HEK293 (cell line): ENCODE results near the gene CNOT9.

Experiments used
- CTCF ChIA-PET: fragments of 350-600 bp; formaldehyde crosslinking; extraction: SDS; loops from one replicate; lab custom pipeline; 2021; ENCODE audit warnings: antibody characterized with exemption; lab: Yijun Ruan, JAX
- POLR2A ChIA-PET: fragments of 300-600 bp; formaldehyde crosslinking; extraction: SDS; loops from one replicate; lab custom pipeline; 2020; ENCODE audit warnings: antibody characterized with exemption, inconsistent platforms; lab: Yijun Ruan, JAX
- H3K27ac ChIP-seq: fragments of 200-500 bp; sonication (Bioruptor generic); 2 replicates; pipeline ENCODE4 v1.5.1; 2014; ENCODE audit warnings: low read depth, low read length, control low read depth, inconsistent platforms; ENCODE audit errors: extremely low read depth
- H3K36me3 ChIP-seq, 2 experiments: fragments of 200-500 bp in 1 of 2; sonication (Bioruptor generic) in 1 of 2; 1 replicate in 1 of 2; 2 replicates in 1 of 2; pipeline ENCODE4 v1.5.1; 2014 to 2017; ENCODE audit warnings: inconsistent platforms in 2 of 2, low read length in 2 of 2; ENCODE audit not compliant: control insufficient read depth in 2 of 2, insufficient read depth in 1 of 2
- H3K4me1 ChIP-seq: fragments of 200-500 bp; sonication (Bioruptor generic); 2 replicates; pipeline ENCODE4 v1.5.1; 2014; ENCODE audit warnings: mild to moderate bottlenecking, low read length, inconsistent platforms; ENCODE audit not compliant: control insufficient read depth, insufficient read depth
- H3K4me3 ChIP-seq: 2 replicates; pipeline ENCODE4 v1.5.1; 2011; ENCODE audit warnings: low read depth, mild to moderate bottlenecking, control low read depth, low read length, moderate library complexity
- H3K9me3 ChIP-seq: fragments of 200-500 bp; sonication (Bioruptor generic); 2 replicates; pipeline ENCODE4 v1.5.1; 2014; ENCODE audit warnings: low read depth, low read length, inconsistent platforms; ENCODE audit not compliant: control insufficient read depth, insufficient read depth
- BCL11B ChIP-seq: fragments of 450-650 bp; formaldehyde crosslinking; IDR thresholded peaks from 2 replicates; pipeline ENCODE4 v1.5.1; 2016; ENCODE audit warnings: low read depth, missing biosample characterization, missing genetic modification characterization
- IKZF3 ChIP-seq: fragments of 450-650 bp; IDR thresholded peaks from 2 replicates; pipeline ENCODE4 v1.5.0; 2018; ENCODE audit warnings: missing biosample characterization, mild to moderate bottlenecking, missing genetic modification characterization, moderate library complexity
- KLF10 ChIP-seq: fragments of 450-650 bp; IDR thresholded peaks from 2 replicates; pipeline ENCODE4 v1.5.1; 2018; ENCODE audit warnings: missing biosample characterization, mild to moderate bottlenecking, missing genetic modification characterization
- KLF16 ChIP-seq: fragments of 450-650 bp; formaldehyde crosslinking; IDR thresholded peaks from 2 replicates; pipeline ENCODE4 v1.5.1; 2017; ENCODE audit warnings: missing biosample characterization, missing genetic modification characterization
- KLF8 ChIP-seq: fragments of 450-650 bp; formaldehyde crosslinking; IDR thresholded peaks from 2 replicates; pipeline ENCODE4 v1.5.1; 2016; ENCODE audit warnings: missing biosample characterization, missing genetic modification characterization
- PRDM1 ChIP-seq: fragments of 450-650 bp; formaldehyde crosslinking; IDR thresholded peaks from 2 replicates; pipeline ENCODE4; 2016; ENCODE audit warnings: missing biosample characterization, missing genetic modification characterization
- REPIN1 ChIP-seq: fragments of 450-650 bp; formaldehyde crosslinking; IDR thresholded peaks from 2 replicates; pipeline ENCODE4 v1.5.1; 2017; ENCODE audit warnings: missing biosample characterization, missing genetic modification characterization, low read depth
- SETDB1 ChIP-seq: IDR thresholded peaks from one replicate; pipeline ENCODE4 v1.6.1; 2017; ENCODE audit warnings: mild to moderate bottlenecking, low read length, moderate library complexity, mixed read lengths; ENCODE audit not compliant: insufficient read length
- YY2 ChIP-seq: fragments of 450-650 bp; formaldehyde crosslinking; IDR thresholded peaks from 2 replicates; pipeline ENCODE4 v1.5.1; 2016; ENCODE audit warnings: missing biosample characterization, missing genetic modification characterization
- ZBTB48 ChIP-seq: fragments of 450-650 bp; formaldehyde crosslinking; IDR thresholded peaks from 2 replicates; pipeline ENCODE4 v1.5.1; 2016; ENCODE audit warnings: missing biosample characterization, missing genetic modification characterization
- ZFP41 ChIP-seq: fragments of 450-650 bp; formaldehyde crosslinking; IDR thresholded peaks from 2 replicates; pipeline ENCODE4 v1.5.1; 2016; ENCODE audit warnings: missing biosample characterization, missing genetic modification characterization, borderline replicate concordance
- ZNF146 ChIP-seq: fragments of 450-650 bp; formaldehyde crosslinking; IDR thresholded peaks from 2 replicates; pipeline ENCODE4 v1.5.1; 2016; ENCODE audit warnings: missing biosample characterization, missing genetic modification characterization
- ZNF19 ChIP-seq: fragments of 450-650 bp; formaldehyde crosslinking; IDR thresholded peaks from 2 replicates; pipeline ENCODE4; 2016; ENCODE audit warnings: missing biosample characterization, missing genetic modification characterization, low read depth
- ZNF266 ChIP-seq: fragments of 450-650 bp; formaldehyde crosslinking; IDR thresholded peaks from 2 replicates; pipeline ENCODE4 v1.5.1; 2016; ENCODE audit warnings: missing biosample characterization, missing genetic modification characterization, low read depth
- ZNF335 ChIP-seq: fragments of 450-650 bp; formaldehyde crosslinking; conservative IDR thresholded peaks from 2 replicates; pipeline ENCODE4 v1.5.1; 2016; ENCODE audit warnings: missing biosample characterization, missing genetic modification characterization
- ZNF501 ChIP-seq: fragments of 450-650 bp; formaldehyde crosslinking; IDR thresholded peaks from 2 replicates; pipeline ENCODE4 v1.5.1; 2016; ENCODE audit warnings: missing biosample characterization, missing genetic modification characterization
- ZNF555 ChIP-seq: fragments of 450-650 bp; formaldehyde crosslinking; conservative IDR thresholded peaks from 2 replicates; pipeline ENCODE4 v1.5.1; 2017; ENCODE audit warnings: missing biosample characterization, mild to moderate bottlenecking, missing genetic modification characterization, inconsistent platforms
- ZNF558 ChIP-seq: fragments of 450-650 bp; formaldehyde crosslinking; IDR thresholded peaks from 2 replicates; pipeline ENCODE4 v1.5.1; 2016; ENCODE audit warnings: missing biosample characterization, missing genetic modification characterization
- ZNF596 ChIP-seq: fragments of 450-650 bp; IDR thresholded peaks from 2 replicates; pipeline ENCODE4 v1.5.0; 2018; ENCODE audit warnings: missing biosample characterization, mild to moderate bottlenecking, missing genetic modification characterization, moderate library complexity
- ZNF677 ChIP-seq: fragments of 450-650 bp; IDR thresholded peaks from 2 replicates; pipeline ENCODE4 v1.5.0; 2018; ENCODE audit warnings: missing biosample characterization, mild to moderate bottlenecking, missing genetic modification characterization, moderate library complexity
- ZNF692 ChIP-seq: fragments of 450-650 bp; formaldehyde crosslinking; IDR thresholded peaks from 2 replicates; pipeline ENCODE4 v1.5.1; 2016; ENCODE audit warnings: missing biosample characterization, missing genetic modification characterization
- ZNF76 ChIP-seq: fragments of 450-650 bp; formaldehyde crosslinking; IDR thresholded peaks from 2 replicates; pipeline ENCODE4; 2016; ENCODE audit warnings: low read depth, missing biosample characterization, missing genetic modification characterization, borderline replicate concordance
- ZNF785 ChIP-seq: fragments of 450-650 bp; formaldehyde crosslinking; IDR thresholded peaks from 2 replicates; pipeline ENCODE4 v1.5.1; 2016; ENCODE audit warnings: missing biosample characterization, missing genetic modification characterization
- ZSCAN5A ChIP-seq: fragments of 450-650 bp; formaldehyde crosslinking; IDR thresholded peaks from 2 replicates; pipeline ENCODE4 v1.5.1; 2016; ENCODE audit warnings: missing biosample characterization, missing genetic modification characterization
- TF ChIP-seq, protein P1 (sequence below): fragments of 450-650 bp; formaldehyde crosslinking; IDR thresholded peaks from 2 replicates; pipeline ENCODE4 v1.5.1; 2017; ENCODE audit warnings: missing biosample characterization, missing genetic modification characterization
- TF ChIP-seq, protein P2 (sequence below): fragments of 450-650 bp; formaldehyde crosslinking; IDR thresholded peaks from 2 replicates; pipeline ENCODE4 v1.5.1; 2016; ENCODE audit warnings: missing biosample characterization, missing genetic modification characterization
- TF ChIP-seq, protein P3 (sequence below): fragments of 450-650 bp; formaldehyde crosslinking; IDR thresholded peaks from 2 replicates; pipeline ENCODE4 v1.5.1; 2017; ENCODE audit warnings: missing biosample characterization, missing genetic modification characterization
- TF ChIP-seq, protein P4 (sequence below): sonication (generic); formaldehyde crosslinking; IDR thresholded peaks from 2 replicates; pipeline ENCODE4 v1.8.1; 2022; ENCODE audit warnings: mild to moderate bottlenecking, moderate library complexity, missing genetic modification reagents

The CNOT9 gene

DNA sequence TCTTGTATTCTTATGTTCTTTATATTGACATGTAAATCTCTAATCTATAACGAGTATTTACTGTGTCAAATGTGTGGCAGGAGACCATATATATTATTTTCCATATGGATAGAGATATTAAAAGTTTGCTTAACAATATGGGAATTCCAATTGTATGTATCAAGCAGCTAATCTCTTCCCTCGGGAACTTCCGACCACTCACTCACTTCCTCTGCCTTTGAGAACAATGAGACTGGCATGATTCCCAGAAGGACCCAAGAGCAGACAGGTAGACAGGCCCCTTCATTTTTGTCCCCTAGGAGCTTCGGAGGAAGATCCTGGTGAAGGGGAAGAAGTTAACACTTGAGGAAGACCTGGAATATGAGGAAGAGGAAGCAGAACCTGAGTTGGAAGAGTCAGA, 63.2 kb downstream of the CNOT9 start:
- no peak overlapping the region for H3K27ac ChIP-seq
- CTCF ChIA-PET: interaction anchor here (0.6 to 1.2 kb wide), 3 partner anchors 55 to 347 kb away, joined by 3 to 6 read pairs (median 4); no protein-coding TSS in a partner anchor

DNA sequence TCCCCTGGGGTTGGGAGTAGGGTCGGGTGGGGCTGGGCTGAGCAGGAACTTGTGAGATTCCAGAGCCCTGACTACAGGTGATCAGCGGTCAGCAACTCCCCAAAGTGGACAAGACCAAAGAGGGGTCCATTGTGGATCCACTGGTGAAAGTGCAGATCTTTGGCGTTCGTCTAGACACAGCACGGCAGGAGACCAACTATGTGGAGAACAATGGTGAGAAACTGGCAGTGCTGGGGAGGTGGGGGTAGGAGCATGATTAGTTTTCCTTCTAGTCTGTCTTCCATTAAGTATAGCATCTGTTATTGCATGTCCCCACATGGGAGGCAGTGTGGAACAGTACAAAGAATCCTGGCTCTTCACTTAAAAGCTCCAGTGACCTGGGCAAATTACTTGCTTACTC, 67.1 kb downstream of the CNOT9 start:
- H3K4me3 ChIP-seq: no peak overlapping the region
- peaks cover 37 to 72% of the 10 kb centered on the region in 2 experiments for H3K36me3 ChIP-seq
- H3K9me3 ChIP-seq: no peaks in the 10 kb centered on the region
- ChIA-PET POLR2A (no interaction called here), CTCF (no interaction called here)
- no peak overlapping the region for H3K27ac ChIP-seq
- no peaks in the 10 kb centered on the region for H3K4me1 ChIP-seq
- TF ChIP-seq ZNF146 (tag by site-specific recombination): no peak
- TF ChIP-seq PRDM1: no peak
- TF ChIP-seq ZFP41: no peak
- no peak for TF ChIP-seq ZNF558 (tag by site-specific recombination)
- TF ChIP-seq REPIN1 (tag by site-specific recombination): no peak
- no peak for TF ChIP-seq IKZF3 (tag by site-specific recombination)
- TF ChIP-seq KLF10: no peak
- TF ChIP-seq YY2 (tag by site-specific recombination): no peak
- TF ChIP-seq, protein P1, sequence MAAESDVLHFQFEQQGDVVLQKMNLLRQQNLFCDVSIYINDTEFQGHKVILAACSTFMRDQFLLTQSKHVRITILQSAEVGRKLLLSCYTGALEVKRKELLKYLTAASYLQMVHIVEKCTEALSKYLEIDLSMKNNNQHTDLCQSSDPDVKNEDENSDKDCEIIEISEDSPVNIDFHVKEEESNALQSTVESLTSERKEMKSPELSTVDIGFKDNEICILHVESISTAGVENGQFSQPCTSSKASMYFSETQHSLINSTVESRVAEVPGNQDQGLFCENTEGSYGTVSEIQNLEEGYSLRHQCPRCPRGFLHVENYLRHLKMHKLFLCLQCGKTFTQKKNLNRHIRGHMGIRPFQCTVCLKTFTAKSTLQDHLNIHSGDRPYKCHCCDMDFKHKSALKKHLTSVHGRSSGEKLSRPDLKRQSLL (tag by site-specific recombination): no peak
- no peak for TF ChIP-seq ZSCAN5A (tag by site-specific recombination)
- TF ChIP-seq ZNF501 (tag by site-specific recombination): no peak
- TF ChIP-seq ZNF19 (tag by site-specific recombination): no peak

More for the DNA sequence above, 63.2 kb downstream of the CNOT9 start:
- no peak for TF ChIP-seq BCL11B (tag by site-specific recombination)
- no peak for TF ChIP-seq ZNF555
- TF ChIP-seq ZBTB48 (tag by site-specific recombination): no peak
- TF ChIP-seq ZNF785 (tag by site-specific recombination): no peak
- no peak for TF ChIP-seq ZNF596 (tag by site-specific recombination)
- no peak for TF ChIP-seq ZNF76 (tag by site-specific recombination)
- TF ChIP-seq KLF8 (tag by site-specific recombination): no peak
- TF ChIP-seq, protein P2, sequence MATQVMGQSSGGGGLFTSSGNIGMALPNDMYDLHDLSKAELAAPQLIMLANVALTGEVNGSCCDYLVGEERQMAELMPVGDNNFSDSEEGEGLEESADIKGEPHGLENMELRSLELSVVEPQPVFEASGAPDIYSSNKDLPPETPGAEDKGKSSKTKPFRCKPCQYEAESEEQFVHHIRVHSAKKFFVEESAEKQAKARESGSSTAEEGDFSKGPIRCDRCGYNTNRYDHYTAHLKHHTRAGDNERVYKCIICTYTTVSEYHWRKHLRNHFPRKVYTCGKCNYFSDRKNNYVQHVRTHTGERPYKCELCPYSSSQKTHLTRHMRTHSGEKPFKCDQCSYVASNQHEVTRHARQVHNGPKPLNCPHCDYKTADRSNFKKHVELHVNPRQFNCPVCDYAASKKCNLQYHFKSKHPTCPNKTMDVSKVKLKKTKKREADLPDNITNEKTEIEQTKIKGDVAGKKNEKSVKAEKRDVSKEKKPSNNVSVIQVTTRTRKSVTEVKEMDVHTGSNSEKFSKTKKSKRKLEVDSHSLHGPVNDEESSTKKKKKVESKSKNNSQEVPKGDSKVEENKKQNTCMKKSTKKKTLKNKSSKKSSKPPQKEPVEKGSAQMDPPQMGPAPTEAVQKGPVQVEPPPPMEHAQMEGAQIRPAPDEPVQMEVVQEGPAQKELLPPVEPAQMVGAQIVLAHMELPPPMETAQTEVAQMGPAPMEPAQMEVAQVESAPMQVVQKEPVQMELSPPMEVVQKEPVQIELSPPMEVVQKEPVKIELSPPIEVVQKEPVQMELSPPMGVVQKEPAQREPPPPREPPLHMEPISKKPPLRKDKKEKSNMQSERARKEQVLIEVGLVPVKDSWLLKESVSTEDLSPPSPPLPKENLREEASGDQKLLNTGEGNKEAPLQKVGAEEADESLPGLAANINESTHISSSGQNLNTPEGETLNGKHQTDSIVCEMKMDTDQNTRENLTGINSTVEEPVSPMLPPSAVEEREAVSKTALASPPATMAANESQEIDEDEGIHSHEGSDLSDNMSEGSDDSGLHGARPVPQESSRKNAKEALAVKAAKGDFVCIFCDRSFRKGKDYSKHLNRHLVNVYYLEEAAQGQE (tag by site-specific recombination): no peak
- TF ChIP-seq, protein P3, sequence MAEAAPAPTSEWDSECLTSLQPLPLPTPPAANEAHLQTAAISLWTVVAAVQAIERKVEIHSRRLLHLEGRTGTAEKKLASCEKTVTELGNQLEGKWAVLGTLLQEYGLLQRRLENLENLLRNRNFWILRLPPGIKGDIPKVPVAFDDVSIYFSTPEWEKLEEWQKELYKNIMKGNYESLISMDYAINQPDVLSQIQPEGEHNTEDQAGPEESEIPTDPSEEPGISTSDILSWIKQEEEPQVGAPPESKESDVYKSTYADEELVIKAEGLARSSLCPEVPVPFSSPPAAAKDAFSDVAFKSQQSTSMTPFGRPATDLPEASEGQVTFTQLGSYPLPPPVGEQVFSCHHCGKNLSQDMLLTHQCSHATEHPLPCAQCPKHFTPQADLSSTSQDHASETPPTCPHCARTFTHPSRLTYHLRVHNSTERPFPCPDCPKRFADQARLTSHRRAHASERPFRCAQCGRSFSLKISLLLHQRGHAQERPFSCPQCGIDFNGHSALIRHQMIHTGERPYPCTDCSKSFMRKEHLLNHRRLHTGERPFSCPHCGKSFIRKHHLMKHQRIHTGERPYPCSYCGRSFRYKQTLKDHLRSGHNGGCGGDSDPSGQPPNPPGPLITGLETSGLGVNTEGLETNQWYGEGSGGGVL (tag by site-specific recombination): no peak
- TF ChIP-seq ZNF677 (tag by site-specific recombination): no peak
- TF ChIP-seq ZNF335 (tag by site-specific recombination): no peak
- no peak for TF ChIP-seq SETDB1
- TF ChIP-seq ZNF692 (tag by site-specific recombination): no peak
- TF ChIP-seq KLF16 (tag by site-specific recombination): no peak
- TF ChIP-seq ZNF266 (tag by site-specific recombination): no peak
- TF ChIP-seq, protein P4, sequence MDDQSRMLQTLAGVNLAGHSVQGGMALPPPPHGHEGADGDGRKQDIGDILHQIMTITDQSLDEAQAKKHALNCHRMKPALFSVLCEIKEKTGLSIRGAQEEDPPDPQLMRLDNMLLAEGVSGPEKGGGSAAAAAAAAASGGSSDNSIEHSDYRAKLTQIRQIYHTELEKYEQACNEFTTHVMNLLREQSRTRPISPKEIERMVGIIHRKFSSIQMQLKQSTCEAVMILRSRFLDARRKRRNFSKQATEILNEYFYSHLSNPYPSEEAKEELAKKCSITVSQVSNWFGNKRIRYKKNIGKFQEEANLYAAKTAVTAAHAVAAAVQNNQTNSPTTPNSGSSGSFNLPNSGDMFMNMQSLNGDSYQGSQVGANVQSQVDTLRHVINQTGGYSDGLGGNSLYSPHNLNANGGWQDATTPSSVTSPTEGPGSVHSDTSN (CRISPR knock-in tag): no peak
- no peaks in the 10 kb centered on the region for H3K4me1 ChIP-seq
- H3K4me3 ChIP-seq: no peak overlapping the region
- H3K9me3 ChIP-seq: no peaks in the 10 kb centered on the region
- peaks cover 16 to 37% of the 10 kb centered on the region in 2 experiments for H3K36me3 ChIP-seq
- POLR2A ChIA-PET: interaction anchor here (1.1 to 1.4 kb wide), 3 partner anchors 11 to 102 kb away, joined by 3 to 4 read pairs (median 3); partner anchors contain the start of genes BCS1L and ZNF142
